Stimulated activated CD4-positive, alpha-beta T cell treated with anti-CD3 and anti-CD28 coated beads, TNF-alpha, amount 100 ng/mL, for 24 hours (primary cell): ENCODE data around the gene ADAMTS17.

Experiments used
- DNase-seq, 3 experiments: peaks; one replicate each; pipeline ENCODE4 v3.0.0-alpha.2; 2020; ENCODE audit warnings: low read depth in 3 of 3

ADAMTS17 gene

DNA sequence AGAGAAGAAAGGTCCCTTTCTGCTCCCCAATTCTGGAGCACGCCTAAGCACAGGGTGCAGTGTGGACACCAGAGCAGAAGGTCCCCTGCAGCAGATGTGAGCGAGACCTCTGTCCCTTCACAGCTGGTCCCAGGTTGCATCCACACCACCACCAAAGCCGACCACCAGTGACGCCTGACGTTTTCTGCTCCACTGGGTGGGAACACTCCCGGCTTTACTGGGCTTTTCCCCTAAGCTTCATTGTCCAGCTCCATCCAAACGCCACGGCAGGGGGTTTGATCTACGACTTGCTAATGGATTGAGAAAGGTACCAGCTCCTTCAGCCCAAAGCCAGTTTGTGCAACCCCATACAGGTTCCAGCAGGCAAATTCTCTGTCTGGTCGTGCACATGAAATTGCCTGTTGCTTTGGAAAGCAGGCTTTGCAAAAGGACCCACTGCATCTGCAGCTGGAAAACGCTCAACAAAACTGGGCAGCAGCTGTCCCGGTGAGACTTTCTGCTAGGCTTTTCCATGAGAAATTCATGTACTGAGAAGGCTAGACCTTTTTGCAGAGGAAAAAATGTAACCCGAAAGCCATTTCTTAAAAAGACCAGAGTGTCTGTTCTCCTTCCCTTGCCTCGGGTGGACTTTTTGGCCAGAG, 31.1 kb downstream of the ADAMTS17 start:
- DNase-seq, result no peak

DNA sequence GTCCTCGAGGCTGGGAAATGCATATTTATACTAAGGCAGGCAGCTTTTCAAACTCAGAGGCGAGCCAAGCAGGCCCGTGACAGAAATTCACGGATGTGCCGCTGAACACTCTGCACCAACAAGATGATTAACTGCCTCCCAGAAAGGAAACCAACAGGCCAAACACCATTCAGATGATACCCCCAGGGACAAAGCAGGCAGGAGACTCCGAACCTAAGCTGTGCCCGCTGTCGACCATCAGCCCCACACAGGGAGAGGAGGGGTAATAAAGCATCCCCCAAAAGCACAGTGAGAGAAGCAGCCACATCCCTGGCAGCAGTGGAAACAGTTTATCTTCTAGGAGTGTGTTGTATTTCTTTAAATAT, 31.8 kb downstream of the ADAMTS17 start:
- DNase-seq, result no peak

DNA sequence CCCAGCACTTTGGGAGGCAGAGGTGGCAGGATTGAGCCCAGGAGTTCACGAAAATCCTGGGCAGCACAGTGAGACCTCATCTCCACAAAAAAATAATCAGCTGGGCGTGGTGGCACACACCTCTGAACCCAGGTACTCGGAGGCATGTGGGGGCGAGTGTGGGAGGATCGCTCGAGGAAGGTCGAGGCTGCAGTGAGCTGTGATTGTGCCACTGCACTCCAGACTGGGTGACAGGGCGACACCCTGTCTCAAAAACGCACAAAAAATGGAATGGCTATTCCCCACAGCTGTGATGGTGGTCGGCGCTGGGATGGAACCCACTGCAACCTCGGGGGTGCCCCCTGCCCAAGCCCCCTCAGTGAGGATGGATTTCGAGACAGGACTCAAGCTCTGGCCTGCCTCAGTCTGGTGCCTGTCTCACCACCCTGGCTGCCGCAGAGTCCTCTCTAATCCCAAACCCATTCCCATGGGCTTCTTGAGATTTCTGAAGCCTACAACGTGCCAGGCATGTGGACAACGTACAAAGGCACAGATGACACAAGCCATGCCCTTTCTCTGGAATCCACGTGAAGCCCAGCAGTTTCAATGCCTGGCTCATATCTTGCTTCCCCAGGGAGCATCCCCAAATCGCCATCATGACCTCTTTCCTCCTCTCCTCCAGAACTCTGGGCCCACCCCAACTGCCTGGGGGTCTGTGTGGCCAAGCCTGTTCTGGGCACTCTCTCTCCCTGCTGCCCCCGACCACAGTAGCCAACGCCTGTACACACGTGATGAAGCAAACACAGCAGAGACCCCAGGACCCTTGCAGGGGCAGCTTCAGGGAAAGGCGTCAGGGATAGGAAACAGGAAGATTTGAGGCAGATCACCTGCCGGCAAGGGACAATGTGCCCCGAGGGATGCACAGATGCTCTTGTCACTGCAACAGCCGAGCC, 32.4 kb downstream of the ADAMTS17 start:
- no peak for DNase-seq

DNA sequence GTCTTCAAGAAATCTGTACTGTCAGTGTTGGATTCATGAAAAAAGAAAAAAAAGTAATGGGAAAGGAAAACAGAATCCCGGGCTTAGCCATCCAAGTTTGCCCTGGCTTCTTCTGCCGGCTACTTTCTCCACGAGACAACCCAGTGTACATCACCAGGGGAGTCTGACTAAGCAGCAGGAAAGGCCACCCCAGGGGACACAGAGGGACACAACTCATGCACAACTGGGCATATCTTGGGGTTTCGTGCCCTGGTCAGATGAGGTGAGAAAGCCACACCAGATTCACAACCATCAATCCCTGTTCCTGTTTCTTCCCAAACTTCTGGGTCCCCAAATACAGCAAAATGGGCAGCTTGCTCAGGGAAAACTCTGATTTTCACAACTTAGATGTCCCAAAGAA, 33.2 kb downstream of the ADAMTS17 start:
- DNase-seq, result no peak

DNA sequence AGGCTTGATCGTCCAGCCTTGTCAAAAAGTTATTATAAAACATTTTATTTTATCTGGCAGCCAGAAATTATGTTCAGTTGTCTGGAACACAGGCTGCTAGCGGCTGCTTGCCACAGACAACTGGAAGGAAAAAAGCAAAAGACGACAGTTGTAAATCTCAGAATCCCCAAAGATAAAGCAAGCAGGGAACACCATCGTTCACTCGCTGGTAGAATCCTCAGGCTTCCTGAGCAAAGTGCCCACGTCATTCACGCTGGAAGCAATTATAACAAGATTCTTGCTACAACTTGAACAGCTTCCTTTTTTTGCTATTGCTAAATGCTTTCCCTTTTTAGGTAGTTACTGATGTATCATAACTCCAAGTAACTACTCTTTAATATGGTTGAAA, 33.6 kb downstream of the ADAMTS17 start:
- DNase-seq, result no peak

DNA sequence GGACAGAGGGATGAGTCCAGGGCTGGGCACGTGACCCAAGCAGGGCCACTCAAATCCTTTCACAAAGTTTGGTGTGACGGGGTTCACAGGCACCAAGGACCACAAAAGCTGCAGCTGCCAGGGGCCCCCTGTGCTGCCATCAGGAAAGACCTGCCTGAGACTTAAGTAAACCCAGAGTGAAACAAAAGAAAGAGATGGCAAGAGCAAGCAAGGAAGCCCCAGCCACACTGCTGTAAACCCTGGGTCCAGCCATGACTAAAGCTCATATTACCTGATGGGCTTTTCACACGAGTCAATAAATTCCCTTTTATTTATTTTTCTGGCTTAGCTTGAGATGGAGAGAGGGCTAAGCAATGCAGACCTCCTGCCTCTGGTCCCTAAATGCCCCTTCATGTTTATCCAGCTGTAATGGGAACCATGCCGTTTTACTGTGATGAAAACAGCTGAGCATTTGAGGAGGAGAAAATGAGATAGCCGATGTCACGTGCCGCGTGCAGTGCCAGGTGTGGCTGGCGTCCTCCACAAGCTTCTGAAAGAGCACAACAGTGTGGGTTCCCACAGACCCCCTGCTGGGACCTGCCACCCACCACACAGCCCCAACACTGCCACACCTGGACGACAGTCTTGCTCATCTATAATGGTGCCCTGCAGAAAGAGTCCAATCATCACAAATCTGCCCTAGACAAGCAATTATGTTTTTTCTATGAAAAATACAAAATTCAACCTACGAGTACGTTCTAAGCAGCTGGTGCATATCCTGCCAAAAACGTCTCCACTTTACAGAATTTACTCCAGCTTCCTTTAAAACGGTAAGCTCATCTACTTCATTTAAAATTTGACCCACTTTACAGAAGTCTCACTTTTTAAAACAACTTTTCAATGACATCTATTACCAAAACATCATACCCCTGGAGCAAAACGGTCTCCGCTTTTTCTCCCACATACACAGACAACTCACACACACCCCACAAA, 34.2 kb downstream of the ADAMTS17 start:
- DNase-seq, result no peak

DNA sequence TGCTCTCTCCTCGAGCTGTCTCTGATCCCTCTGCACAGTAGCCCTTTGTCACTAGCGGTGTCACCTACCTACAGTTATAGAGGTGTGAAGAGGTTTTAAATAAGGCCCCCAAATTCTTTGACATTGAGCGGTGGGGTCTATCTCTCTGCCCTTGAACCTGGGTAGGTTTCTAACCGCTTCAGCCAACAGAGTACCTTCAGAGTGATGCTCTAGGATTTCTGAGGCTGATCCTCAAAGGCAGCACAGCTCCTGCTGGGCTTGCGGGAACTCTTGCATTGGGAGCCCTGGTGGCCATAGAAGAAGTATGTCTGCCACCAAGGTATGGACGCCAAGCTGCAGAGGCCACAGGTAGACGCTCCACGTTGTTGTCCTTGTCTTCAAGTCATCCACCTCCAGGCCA, 35.7 kb downstream of the ADAMTS17 start:
- DNase-seq, result no peak

DNA sequence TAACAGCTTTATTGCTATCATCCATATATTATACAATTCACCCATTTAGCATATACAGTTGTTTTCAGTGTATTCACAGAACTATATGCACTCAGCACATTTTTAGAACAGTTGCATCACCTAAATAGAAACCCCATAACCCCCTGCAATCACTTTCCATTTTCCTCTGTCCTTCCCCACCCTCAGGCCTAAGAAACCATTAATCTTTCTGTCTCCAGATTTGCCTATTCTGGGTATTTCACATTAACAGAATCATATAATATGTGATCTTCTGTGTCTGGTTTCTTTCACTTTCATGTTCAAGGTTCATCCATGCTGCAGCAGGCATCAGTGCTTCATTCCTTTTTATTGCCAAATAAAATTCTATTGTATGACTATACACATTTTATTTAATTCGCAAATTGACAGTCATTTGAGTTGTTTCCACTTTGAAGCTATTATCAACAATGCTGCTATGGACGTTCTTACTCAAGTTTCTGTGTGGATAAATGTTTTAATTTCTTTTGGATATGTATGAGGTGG, 39.8 kb downstream of the ADAMTS17 start:
- DNase-seq, result no peak

DNA sequence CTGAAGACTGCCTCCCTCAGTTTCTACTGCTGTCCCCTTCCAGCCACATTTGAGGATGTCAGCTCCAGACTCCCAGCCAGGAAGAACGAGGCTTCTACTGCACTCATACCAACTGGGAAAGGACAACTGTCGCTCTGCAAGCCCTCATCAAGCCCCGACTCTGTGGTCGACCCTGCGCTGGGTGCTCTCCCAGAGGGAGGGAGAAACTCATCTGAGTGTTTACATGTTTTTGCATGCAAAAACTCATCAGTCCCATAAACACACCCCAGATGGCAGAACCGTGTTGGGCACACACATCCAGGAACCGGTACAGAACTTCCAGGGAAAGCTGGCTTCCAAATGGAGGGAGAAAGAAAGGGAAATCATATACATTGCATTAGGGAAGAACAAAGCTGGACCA, 43.5 kb downstream of the ADAMTS17 start:
- DNase-seq, result no peak

DNA sequence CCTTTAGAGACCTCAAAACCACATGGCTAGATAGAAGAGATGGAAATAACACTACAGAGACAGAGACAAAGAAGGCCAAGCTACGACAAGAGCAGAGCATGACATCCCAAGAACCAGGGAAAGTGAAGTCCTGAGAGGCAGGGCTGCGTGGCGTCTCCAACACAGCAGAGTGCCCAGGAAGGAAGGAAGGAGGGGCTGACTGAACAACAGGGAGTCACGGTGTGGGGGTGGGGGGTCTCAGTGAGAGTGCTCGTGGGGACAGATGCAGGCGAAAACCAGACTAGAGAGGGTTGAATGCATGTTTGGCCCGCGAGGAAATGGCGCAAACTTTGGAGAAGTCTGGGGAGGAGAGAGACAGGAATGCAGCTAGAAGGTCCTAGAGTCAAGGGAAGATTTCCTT, 44.0 kb downstream of the ADAMTS17 start:
- no peak for DNase-seq

DNA sequence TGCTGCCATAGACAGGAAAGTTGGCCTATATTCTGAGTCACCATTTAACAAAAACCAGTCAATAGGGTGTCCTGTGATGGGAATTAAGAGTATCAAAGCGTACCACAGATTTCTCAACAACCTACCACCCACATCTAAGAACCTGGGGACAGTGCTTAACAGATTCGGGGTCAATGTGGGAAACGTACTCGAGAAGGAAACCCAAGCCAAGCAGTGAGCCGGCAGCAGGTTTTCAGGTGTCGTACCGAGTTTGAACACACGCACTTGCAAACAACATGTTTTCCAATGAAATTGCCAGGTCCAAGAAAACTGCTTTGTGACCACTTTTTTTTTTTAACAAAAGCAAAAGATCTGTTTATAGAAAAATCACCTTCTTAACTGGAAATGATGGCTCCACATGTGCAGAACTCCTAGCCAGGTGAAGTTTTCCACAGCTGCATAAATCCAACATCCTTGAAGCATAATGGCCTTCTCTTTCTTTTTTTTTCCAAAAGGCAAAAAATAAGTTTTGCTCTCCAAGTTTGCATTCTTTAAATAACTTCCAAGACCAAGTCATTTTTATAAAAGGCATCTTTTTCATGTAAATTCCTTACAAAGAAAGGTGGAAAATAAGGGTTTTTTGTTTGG, 45.7 kb downstream of the ADAMTS17 start:
- DNase-seq, result no peak

DNA sequence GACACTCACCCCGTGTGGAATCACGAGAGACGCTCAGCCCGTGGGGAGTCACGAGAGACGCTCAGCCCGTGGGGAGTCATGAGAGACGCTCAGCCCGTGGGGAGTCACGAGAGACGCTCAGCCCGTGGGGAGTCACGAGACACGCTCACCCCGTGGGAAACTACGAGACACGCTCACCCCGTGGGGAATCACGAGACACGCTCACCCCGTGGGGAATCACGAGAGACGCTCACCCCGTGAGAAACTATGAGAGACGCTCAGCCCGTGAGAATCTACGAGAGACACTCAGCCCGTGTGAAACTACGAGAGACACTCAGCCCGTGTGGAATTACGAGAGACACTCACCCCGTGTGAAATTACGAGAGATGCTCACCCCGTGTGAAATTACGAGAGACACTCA, 49.8 kb downstream of the ADAMTS17 start:
- no peak for DNase-seq

DNA sequence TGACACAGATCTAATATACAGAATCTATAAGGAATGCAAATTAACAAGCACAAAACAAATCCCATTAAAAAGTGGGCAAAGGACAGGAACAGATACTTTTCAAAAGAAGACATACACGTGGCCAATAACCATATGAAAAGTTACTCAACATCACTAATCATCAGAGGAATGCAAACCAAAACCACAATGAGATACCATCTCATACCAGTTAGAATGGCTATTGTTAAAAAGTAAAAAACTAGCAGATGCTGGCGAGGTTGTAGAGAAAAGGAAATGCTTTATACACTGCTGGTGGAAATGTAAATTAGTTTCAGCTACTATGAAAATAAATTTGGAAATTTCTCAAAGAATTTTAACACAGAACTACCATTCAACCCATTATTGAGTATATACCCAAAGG, 50.7 kb downstream of the ADAMTS17 start:
- DNase-seq, result no peak

DNA sequence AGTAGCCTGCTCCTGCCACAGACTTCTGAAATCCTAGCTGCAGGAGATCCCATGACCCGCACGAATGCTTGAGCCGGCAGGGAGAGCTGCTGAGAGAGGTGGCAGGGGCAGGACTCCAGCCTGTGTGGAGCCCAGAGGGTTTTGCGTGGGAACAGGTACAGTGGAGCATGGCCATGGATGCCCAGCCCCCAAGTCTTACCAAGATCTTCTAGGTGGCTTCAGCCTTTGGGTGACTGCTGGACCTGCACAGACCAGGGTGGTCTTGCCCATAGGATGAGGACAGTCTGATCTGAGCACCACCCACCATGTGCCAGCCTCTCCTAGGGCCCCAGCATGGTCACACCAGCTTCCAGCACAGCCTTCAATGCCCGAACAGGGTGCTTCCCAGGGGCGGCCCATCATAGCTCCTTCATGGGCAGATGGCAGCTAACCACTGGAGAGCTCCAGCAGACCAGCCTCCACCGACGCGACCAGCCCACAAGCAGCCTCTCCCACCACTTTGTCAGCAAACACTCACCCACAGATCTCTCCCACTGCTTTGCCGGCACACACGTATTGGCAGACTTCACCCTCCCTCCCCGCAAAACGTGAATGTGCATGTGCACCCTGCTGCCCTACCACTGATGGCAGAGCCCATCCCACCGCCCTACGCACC, 56.0 kb downstream of the ADAMTS17 start:
- DNase-seq, result no peak

DNA sequence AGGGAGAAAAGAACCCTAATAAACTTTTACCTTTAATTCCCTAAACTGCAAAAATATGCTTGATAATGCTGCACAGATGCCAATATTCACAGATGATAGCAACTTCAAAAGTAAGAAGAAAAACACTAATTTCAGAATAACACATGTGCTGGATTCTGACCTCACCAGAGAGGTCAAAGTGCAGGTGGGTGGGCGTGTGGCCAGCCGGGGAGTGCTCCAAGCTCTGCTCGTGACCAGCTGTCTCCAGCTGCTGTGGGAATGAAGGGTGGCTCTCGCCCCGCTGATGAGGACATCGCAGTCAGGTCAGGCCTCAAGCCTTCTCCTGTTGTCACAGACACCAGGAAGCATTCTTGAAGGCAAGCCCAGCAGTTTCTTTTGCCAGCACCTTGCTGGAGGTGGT, 57.1 kb downstream of the ADAMTS17 start:
- DNase-seq, result no peak

DNA sequence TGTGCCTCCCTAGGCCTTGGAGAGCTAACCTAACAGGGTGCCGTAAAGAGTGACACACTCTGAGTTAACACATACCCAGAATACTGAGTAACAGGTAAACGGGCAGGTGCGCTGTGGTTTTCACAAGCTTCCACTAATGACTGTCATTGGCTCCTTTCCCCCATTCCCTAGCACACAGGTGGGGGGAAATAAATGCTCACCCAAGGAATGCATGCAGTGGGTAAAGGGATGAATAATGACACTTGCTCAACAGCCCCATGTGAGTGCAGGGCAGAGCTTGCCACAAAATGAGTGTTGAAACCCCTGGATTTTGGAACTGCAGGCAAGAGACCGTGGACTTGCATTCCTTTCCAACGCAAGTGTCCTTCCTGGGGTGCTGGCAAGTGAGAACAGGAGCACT, 57.6 kb downstream of the ADAMTS17 start:
- no peak for DNase-seq

DNA sequence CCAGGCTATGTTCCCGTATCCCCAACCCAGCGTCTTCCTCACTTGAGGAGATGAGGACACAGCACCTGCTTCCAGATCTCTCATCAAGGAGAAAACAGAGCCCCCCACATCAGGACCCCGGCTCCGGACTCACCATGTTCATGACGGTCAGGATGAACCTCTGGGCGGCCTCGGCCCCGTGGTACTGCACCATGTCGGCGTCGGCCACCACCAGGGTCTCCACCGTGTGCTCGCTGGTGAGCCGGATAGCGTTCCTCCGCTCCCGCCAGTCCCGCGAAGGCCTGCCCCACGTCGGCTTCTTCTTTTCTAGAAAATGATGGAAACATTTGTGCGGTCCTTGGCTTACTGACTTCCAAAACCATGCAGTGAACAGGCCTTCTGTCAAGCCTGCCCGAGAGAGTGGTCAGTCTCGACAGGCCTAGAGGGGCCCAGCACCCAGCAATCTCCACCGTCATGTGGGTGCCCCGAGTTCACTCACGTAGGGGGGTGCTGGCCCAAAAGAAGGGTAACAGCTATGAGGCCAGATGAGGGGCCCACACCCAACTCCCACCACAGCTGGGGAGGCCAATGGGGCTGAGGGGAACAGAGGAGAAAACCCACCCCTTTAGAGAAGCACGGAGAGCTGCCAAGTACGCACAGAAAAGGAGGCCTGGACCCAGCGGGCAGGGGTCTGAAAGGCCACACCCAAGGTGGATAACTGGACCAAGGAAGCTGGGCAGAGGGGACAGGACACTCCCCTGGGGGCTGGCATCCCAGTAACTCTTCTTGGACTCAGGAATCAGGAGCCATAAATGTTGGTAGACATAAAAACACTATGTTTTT, 60.5 kb downstream of the ADAMTS17 start:
- no peak for DNase-seq

DNA sequence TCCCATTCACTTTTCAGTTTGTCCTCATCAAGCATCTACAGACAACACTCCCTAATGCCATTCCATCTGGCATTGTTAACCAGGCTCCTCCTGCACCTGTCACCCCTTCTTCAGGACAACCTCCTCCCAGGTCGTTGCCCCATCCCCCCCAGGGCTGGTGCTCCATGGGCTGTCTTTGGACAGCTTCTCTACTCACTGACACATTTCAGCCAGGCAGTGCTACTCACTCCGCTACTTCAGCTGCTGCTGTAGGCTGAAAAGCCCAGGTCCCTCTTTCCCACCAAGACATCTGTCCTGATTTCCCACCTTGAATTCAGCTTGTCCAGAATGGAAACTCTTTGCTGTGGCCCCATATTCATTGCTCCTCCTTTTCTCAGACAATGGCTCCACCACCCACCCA, 61.9 kb downstream of the ADAMTS17 start:
- DNase-seq, result no peak

DNA sequence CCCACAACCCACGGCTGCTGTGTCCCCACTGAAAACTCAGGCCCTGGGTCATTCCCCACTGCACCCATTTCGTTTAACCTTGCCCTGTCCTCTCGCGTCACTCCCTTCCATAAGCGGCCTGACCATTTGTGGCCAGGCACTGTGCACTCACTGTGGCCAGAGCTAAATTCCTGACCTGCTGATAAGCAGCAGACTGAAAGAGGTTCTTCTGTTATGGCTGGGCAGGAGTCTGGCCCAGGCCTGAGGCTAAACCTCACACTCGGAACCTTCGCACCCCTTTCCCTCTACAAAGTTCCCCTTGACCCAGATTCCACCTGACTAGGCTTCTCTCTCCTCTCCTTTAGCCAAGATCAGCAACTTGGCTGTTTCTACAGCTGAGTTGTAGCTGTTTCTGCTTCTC, 62.3 kb downstream of the ADAMTS17 start:
- DNase-seq, result no peak
